A549 (cell line): ENCODE data around the gene SARS1.

Experiments used
- CHD2 ChIP-seq: fragments of 150-350 bp; IDR thresholded peaks from 2 replicates; pipeline ENCODE4 v1.6.1; 2014; ENCODE audit warnings: low read length; ENCODE audit not compliant: partially characterized antibody
- CTCF ChIP-seq: fragments of >200 bp; sonication (Bioruptor Twin); formaldehyde crosslinking; IDR thresholded peaks from 3 replicates; pipeline ENCODE4 v1.5.1; 2016
- EP300 ChIP-seq, 2 experiments: fragments of >200 bp; sonication (Bioruptor Twin); formaldehyde crosslinking; IDR thresholded peaks; 2 replicates in 1 of 2; 3 replicates in 1 of 2; pipeline ENCODE4 v1.6.1; 2016 to 2017
- HOXA7 ChIP-seq: fragments of 250-450 bp; sonication (Bioruptor Pico); IDR thresholded peaks from 2 replicates; pipeline ENCODE4 v1.5.0; 2020; ENCODE audit warnings: mild to moderate bottlenecking, moderate library complexity
- JUN ChIP-seq, 2 experiments: fragments of >200 bp; sonication (Bioruptor Twin); formaldehyde crosslinking; IDR thresholded peaks; 2 replicates in 1 of 2; 3 replicates in 1 of 2; pipeline ENCODE4 v1.6.1; 2016 to 2017
- KDM1A ChIP-seq: fragments of 200-600 bp; sonication (generic); IDR thresholded peaks from 2 replicates; pipeline ENCODE4 v1.6.1; 2016; ENCODE audit warnings: low read depth, mild to moderate bottlenecking
- PBX3 ChIP-seq: IDR thresholded peaks from 2 replicates; pipeline ENCODE4 v1.6.1; 2012
- POLR2A ChIP-seq: IDR thresholded peaks from 2 replicates; pipeline ENCODE4 v1.6.1; 2012; ENCODE audit warnings: mild to moderate bottlenecking, low read length
- SREBF2 ChIP-seq: fragments of 450-650 bp; IDR thresholded peaks from 2 replicates; pipeline ENCODE4 v1.6.1; 2014; ENCODE audit warnings: mild to moderate bottlenecking, moderate library complexity
- ZC3H11A ChIP-seq: fragments of 450-650 bp; IDR thresholded peaks from 2 replicates; pipeline ENCODE4 v1.6.1; 2014; ENCODE audit warnings: antibody characterized with exemption, mild to moderate bottlenecking
- ZFP36 ChIP-seq: fragments of 450-650 bp; IDR thresholded peaks from 2 replicates; pipeline ENCODE4 v1.6.1; 2014; ENCODE audit warnings: borderline replicate concordance; ENCODE audit not compliant: partially characterized antibody

GRCh38 chr1:109229531-109230127 lies 15.9 kb downstream of the SARS1 start:
- TF ChIP-seq EP300 (IDR thresholded peaks at IDR 0.05) (no peak), CHD2 (no peak), CTCF (no peak), POLR2A (no peak), KDM1A (no peak), ZC3H11A (no peak), HOXA7 (CRISPR knock-in tag) (no peak), JUN (IDR thresholded peaks at IDR 0.05) (no peak), ZFP36 (no peak), PBX3 (no peak), SREBF2 (no peak)
